Right lobe of liver (tissue), 4 donors: ENCODE data around the gene TEDC2.

Experiments used
- POLR2A ChIP-seq: fragments of 450-650 bp; IDR thresholded peaks from one replicate; pipeline ENCODE4 v1.6.1; 2017; ENCODE audit warnings: antibody characterized with exemption, mild to moderate bottlenecking
- TF ChIP-seq, protein P1 (sequence below), 4 donors: fragments of 200-600 bp in 3 of 4; fragments of 450-650 bp in 1 of 4; IDR thresholded peaks; one replicate each; pipeline versions ENCODE4 v1.5.1 to v1.8.0; 2016 to 2022; ENCODE audit warnings: antibody characterized with exemption in 4 of 4, mild to moderate bottlenecking in 2 of 4
- donor health status: DM: no; HTN: no; CAD: no.
- donor health status: DM: no; HTN: no; CAD: no.
- donor health status: DM: no; HTN: yes; CAD: no.

DNA sequence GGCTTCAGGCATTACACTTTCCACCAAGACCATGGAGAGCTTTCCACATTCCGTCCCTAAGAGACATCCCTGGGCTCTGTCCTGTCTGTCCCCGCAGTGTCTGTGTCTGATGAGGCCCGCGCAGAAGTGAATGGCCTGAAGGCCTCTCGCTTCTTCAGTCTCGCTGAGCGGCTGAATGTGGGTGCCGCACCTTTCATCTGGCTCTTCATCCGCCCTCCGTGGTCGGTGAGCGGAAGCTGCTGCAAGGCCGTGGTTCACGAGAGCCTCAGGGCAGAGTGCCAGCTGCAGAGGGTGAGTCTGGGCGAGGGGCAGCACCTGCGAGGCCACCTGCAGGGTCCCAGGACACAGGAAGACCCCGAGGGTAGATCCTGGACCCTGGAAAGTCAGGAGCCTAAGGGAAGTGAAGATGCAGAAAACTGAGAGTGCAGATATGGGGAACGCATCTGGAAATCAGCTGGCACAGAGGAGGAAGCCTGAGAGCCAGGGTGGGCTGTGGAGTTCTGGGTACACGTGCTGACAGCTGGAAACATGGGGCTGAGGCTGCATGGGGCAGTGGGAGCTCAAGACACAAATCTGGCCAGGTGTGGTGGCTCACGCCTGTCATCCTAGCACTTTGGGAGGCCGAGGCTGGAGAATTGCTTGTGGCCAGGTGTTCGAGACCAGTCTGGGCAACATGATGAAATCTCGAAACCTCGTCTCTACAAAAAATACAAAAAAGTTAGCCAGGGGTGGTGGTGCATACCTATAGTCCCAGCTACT, 22.7 kb upstream of the TEDC2 start:
- TF ChIP-seq POLR2A: no peak
- TF ChIP-seq, protein P1, sequence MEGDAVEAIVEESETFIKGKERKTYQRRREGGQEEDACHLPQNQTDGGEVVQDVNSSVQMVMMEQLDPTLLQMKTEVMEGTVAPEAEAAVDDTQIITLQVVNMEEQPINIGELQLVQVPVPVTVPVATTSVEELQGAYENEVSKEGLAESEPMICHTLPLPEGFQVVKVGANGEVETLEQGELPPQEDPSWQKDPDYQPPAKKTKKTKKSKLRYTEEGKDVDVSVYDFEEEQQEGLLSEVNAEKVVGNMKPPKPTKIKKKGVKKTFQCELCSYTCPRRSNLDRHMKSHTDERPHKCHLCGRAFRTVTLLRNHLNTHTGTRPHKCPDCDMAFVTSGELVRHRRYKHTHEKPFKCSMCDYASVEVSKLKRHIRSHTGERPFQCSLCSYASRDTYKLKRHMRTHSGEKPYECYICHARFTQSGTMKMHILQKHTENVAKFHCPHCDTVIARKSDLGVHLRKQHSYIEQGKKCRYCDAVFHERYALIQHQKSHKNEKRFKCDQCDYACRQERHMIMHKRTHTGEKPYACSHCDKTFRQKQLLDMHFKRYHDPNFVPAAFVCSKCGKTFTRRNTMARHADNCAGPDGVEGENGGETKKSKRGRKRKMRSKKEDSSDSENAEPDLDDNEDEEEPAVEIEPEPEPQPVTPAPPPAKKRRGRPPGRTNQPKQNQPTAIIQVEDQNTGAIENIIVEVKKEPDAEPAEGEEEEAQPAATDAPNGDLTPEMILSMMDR (IDR thresholded peaks at IDR 0.05): no peak
